ENCODE measurements around the gene HSF4.

The HSF4 gene

GRCh38 chr16:67199011-67199807 is 34.7 kb downstream of the HSF4 start, which contains the start of gene ELMO3:
TSS of gene ELMO3 (plus strand) at chr16:67199131. CDS start at chr16:67199327, 196 bp downstream.
- Histone ChIP-seq H3K27ac (peak within 1 kb of the TSS; percentile 76), H2AFZ (peak within 1 kb of the TSS; percentile 72), H3K9me3 (ENCODE audit: control insufficient read depth, low read length) (no peaks in the 10 kb centered on the region), H3K27me3 (ENCODE audit: control insufficient read depth, insufficient read depth, low read length) (no peaks in the 10 kb centered on the region), H3K4me3 (ENCODE audit: low read depth, low read length) (peak within 1 kb of the TSS; percentile 56), H3K36me3 (ENCODE audit: control insufficient read depth, insufficient read depth, low read length) (no peaks in the 10 kb centered on the region), H3K4me2 (ENCODE audit: low read length) (peak within 1 kb of the TSS; percentile 79), H3K79me2 (no peaks in the 10 kb centered on the region), H3K9ac (no peak within 1 kb of the TSS), H3K4me1 (peaks cover 25% of the 10 kb centered on the region)
- peak; percentile 59 for TF ChIP-seq CTCF (IDR thresholded peaks at IDR 0.05)

- H3K27ac ChIP-seq: peak overlapping the region; percentile 76
- H3K4me3 ChIP-seq (ENCODE audit: low read depth, low read length): peak overlapping the region; percentile 56
Observed at GRCh38 chr16:67199808-67200198, 35.3 kb downstream of the HSF4 start.

GRCh38 chr16:67200491-67200890 is 35.9 kb downstream of the HSF4 start:
- Histone ChIP-seq H2AFZ (no peak overlapping the region), H3K27me3 (ENCODE audit: control insufficient read depth, insufficient read depth, low read length) (no peaks in the 10 kb centered on the region), H3K9ac (no peak overlapping the region), H3K27ac (no peak overlapping the region), H3K9me3 (ENCODE audit: control insufficient read depth, low read length) (no peaks in the 10 kb centered on the region), H3K4me2 (ENCODE audit: low read length) (peak overlapping the region; percentile 79), H3K79me2 (no peaks in the 10 kb centered on the region), H3K36me3 (ENCODE audit: control insufficient read depth, insufficient read depth, low read length) (no peaks in the 10 kb centered on the region), H3K4me1 (peaks cover 31% of the 10 kb centered on the region), H3K4me3 (ENCODE audit: low read depth, low read length) (no peak overlapping the region)
- no peak for TF ChIP-seq CTCF (IDR thresholded peaks at IDR 0.05)

More at GRCh38 chr16:67199808-67200198, 35.3 kb downstream of the HSF4 start:
- no peak overlapping the region for H3K9ac ChIP-seq
- no peaks in the 10 kb centered on the region for H3K27me3 ChIP-seq (ENCODE audit: control insufficient read depth, insufficient read depth, low read length)
- no peaks in the 10 kb centered on the region for H3K36me3 ChIP-seq (ENCODE audit: control insufficient read depth, insufficient read depth, low read length)
- H3K9me3 ChIP-seq (ENCODE audit: control insufficient read depth, low read length): no peaks in the 10 kb centered on the region
- TF ChIP-seq CTCF (IDR thresholded peaks at IDR 0.05): no peak
- H2AFZ ChIP-seq: peak overlapping the region; percentile 72
- peaks cover 31% of the 10 kb centered on the region for H3K4me1 ChIP-seq
- H3K4me2 ChIP-seq (ENCODE audit: low read length): peak overlapping the region; percentile 79
- H3K79me2 ChIP-seq: no peaks in the 10 kb centered on the region

DNA sequence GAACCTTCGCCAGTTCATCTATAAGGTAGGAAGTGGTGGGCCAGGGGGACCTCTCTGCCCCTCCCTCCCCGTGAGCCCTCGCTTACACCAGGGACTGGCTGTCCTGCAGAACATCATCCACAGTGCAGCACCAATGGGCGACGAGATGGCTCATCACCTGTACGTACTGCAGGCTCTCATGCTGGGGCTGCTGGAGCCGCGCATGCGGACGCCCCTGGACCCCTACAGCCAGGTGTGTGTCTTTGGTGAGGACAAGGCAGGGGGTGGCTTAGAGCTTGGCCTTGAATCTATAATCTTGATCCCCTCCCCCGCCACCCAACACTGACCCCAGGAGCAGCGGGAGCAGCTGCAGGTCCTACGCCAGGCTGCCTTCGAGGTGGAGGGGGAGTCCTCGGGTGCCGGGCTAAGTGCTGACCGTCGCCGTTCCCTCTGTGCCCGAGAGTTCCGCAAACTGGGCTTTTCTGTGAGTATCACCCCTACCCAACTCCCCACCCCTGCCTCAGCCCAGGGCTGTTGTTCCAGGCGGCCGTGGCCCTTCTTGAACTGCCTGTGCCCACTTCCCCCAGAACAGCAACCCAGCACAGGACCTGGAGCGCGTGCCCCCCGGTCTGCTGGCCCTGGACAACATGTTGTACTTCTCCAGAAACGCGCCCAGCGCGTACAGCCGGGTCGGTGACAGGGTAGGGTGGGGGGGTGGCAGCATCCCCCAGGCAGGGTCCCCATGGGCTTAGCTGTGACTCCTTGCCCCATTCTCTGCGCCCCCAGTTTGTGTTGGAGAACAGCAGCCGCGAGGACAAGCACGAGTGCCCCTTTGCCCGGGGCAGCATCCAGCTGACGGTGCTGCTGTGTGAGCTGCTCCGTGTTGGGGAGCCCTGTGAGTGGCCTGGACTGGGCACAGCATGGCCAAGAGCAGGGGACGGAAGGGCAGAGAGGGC is 37.1 kb downstream of the HSF4 start:
- Histone ChIP-seq H3K27ac (no peak overlapping the region), H3K4me1 (peaks cover 31% of the 10 kb centered on the region), H2AFZ (no peak overlapping the region), H3K36me3 (ENCODE audit: control insufficient read depth, insufficient read depth, low read length) (no peaks in the 10 kb centered on the region), H3K79me2 (no peaks in the 10 kb centered on the region), H3K27me3 (ENCODE audit: control insufficient read depth, insufficient read depth, low read length) (no peaks in the 10 kb centered on the region), H3K9me3 (ENCODE audit: control insufficient read depth, low read length) (no peaks in the 10 kb centered on the region), H3K4me3 (ENCODE audit: low read depth, low read length) (no peak overlapping the region), H3K9ac (no peak overlapping the region), H3K4me2 (ENCODE audit: low read length) (no peak overlapping the region)
- no peak for TF ChIP-seq CTCF (IDR thresholded peaks at IDR 0.05)

Data from parathyroid adenoma (tissue), 2 donors.